ENCODE measurements around the gene SERPINB1. TPM values are rescaled to one million over a fixed set of nuclear protein-coding genes. Genes with fewer than 3 reads are reported as not detected.

SERPINB1 gene
- total and polyA plus RNA-seq, 10 of the 15 experiments (the other 5 are each of a cell fraction or from before 2014, with no cell fraction given): 0.45 to 2.4 (median 0.83) TPM

DNA sequence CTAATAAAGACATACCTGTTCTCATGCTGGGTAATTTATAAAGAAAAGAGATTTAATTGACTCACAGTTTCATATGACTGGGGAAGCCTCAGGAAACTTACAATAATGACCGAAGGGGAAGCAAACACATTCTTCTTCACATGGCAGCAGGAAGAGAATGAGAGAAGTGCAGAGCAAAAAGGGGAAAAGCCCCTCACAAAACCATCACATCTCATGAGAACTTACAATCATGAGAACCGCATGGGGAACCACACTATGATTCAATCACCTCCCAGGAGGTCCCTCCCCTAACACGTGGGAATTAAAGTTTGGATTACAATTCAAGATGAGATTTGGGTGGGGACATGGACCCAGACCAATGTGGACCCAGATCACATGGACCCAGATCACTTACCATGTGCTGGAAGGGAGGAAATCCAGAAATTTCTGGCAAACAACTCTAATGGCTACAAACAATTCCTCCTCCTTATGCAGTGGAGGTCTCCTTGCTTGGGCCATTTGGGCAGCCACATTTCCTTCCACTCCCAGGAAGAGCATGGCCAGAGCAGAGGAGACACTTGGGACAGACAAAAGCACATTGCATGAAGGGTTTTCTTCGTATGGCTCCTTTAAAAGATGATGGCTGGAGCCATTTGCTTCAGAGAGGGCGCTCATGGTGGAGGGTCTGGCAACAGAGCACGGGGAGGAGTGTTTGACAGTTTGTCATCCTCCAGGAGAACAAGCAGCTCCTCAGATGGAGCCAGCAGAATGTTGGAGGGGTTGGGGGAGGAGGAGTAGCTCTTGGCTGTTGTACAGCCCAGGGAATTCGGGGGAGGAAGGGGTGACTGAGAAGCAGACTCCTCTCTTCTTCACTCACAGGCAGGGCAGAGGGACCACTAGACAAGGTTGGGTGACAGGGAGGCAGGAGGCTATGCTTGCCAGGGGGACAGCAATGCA, 31.0 kb upstream of the SERPINB1 start (continued):
- TF ChIP-seq, protein P1, sequence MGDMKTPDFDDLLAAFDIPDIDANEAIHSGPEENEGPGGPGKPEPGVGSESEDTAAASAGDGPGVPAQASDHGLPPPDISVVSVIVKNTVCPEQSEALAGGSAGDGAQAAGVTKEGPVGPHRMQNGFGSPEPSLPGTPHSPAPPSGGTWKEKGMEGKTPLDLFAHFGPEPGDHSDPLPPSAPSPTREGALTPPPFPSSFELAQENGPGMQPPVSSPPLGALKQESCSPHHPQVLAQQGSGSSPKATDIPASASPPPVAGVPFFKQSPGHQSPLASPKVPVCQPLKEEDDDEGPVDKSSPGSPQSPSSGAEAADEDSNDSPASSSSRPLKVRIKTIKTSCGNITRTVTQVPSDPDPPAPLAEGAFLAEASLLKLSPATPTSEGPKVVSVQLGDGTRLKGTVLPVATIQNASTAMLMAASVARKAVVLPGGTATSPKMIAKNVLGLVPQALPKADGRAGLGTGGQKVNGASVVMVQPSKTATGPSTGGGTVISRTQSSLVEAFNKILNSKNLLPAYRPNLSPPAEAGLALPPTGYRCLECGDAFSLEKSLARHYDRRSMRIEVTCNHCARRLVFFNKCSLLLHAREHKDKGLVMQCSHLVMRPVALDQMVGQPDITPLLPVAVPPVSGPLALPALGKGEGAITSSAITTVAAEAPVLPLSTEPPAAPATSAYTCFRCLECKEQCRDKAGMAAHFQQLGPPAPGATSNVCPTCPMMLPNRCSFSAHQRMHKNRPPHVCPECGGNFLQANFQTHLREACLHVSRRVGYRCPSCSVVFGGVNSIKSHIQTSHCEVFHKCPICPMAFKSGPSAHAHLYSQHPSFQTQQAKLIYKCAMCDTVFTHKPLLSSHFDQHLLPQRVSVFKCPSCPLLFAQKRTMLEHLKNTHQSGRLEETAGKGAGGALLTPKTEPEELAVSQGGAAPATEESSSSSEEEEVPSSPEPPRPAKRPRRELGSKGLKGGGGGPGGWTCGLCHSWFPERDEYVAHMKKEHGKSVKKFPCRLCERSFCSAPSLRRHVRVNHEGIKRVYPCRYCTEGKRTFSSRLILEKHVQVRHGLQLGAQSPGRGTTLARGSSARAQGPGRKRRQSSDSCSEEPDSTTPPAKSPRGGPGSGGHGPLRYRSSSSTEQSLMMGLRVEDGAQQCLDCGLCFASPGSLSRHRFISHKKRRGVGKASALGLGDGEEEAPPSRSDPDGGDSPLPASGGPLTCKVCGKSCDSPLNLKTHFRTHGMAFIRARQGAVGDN (IDR thresholded peaks at IDR 0.05): peak; percentile 28; the same call in 1 of the 2 replicates
- TF ChIP-seq MTA2 (IDR thresholded peaks at IDR 0.05; ENCODE audit: low read depth) (peak; percentile 26; the same call in 1 of the 2 replicates), TARDBP (IDR thresholded peaks at IDR 0.05; ENCODE audit: borderline replicate concordance) (no peak), EZH2 (IDR thresholded peaks at IDR 0.05; ENCODE audit: borderline replicate concordance, control insufficient read depth, low read depth, low read length) (no peak), PAX8 (IDR thresholded peaks at IDR 0.05) (no peak), ZNF622 (IDR thresholded peaks at IDR 0.05) (no peak), SMARCA5 (IDR thresholded peaks at IDR 0.05) (no peak), IKZF2 (IDR thresholded peaks at IDR 0.05) (peak; percentile 15 to 54; a peak in 2 of 4 replicates), SRF (IDR thresholded peaks at IDR 0.05; ENCODE audit: low read depth in 2 of 2, low read length in 2 of 2) (no peak)
- TF ChIP-seq, protein P2, sequence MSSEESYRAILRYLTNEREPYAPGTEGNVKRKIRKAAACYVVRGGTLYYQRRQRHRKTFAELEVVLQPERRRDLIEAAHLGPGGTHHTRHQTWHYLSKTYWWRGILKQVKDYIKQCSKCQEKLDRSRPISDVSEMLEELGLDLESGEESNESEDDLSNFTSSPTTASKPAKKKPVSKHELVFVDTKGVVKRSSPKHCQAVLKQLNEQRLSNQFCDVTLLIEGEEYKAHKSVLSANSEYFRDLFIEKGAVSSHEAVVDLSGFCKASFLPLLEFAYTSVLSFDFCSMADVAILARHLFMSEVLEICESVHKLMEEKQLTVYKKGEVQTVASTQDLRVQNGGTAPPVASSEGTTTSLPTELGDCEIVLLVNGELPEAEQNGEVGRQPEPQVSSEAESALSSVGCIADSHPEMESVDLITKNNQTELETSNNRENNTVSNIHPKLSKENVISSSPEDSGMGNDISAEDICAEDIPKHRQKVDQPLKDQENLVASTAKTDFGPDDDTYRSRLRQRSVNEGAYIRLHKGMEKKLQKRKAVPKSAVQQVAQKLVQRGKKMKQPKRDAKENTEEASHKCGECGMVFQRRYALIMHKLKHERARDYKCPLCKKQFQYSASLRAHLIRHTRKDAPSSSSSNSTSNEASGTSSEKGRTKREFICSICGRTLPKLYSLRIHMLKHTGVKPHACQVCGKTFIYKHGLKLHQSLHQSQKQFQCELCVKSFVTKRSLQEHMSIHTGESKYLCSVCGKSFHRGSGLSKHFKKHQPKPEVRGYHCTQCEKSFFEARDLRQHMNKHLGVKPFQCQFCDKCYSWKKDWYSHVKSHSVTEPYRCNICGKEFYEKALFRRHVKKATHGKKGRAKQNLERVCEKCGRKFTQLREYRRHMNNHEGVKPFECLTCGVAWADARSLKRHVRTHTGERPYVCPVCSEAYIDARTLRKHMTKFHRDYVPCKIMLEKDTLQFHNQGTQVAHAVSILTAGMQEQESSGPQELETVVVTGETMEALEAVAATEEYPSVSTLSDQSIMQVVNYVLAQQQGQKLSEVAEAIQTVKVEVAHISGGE (CRISPR knock-in tag; IDR thresholded peaks at IDR 0.05): no peak
- TF ChIP-seq, protein P3, sequence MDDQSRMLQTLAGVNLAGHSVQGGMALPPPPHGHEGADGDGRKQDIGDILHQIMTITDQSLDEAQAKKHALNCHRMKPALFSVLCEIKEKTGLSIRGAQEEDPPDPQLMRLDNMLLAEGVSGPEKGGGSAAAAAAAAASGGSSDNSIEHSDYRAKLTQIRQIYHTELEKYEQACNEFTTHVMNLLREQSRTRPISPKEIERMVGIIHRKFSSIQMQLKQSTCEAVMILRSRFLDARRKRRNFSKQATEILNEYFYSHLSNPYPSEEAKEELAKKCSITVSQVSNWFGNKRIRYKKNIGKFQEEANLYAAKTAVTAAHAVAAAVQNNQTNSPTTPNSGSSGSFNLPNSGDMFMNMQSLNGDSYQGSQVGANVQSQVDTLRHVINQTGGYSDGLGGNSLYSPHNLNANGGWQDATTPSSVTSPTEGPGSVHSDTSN (IDR thresholded peaks at IDR 0.05; ENCODE audit: insufficient replicate concordance, low read depth, low read length): no peak
- TF ChIP-seq, protein P4, sequence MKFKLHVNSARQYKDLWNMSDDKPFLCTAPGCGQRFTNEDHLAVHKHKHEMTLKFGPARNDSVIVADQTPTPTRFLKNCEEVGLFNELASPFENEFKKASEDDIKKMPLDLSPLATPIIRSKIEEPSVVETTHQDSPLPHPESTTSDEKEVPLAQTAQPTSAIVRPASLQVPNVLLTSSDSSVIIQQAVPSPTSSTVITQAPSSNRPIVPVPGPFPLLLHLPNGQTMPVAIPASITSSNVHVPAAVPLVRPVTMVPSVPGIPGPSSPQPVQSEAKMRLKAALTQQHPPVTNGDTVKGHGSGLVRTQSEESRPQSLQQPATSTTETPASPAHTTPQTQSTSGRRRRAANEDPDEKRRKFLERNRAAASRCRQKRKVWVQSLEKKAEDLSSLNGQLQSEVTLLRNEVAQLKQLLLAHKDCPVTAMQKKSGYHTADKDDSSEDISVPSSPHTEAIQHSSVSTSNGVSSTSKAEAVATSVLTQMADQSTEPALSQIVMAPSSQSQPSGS (IDR thresholded peaks at IDR 0.05; ENCODE audit: low read length): peak; percentile 64; the same call in 1 of the 2 replicates
- TF ChIP-seq, protein P5, sequence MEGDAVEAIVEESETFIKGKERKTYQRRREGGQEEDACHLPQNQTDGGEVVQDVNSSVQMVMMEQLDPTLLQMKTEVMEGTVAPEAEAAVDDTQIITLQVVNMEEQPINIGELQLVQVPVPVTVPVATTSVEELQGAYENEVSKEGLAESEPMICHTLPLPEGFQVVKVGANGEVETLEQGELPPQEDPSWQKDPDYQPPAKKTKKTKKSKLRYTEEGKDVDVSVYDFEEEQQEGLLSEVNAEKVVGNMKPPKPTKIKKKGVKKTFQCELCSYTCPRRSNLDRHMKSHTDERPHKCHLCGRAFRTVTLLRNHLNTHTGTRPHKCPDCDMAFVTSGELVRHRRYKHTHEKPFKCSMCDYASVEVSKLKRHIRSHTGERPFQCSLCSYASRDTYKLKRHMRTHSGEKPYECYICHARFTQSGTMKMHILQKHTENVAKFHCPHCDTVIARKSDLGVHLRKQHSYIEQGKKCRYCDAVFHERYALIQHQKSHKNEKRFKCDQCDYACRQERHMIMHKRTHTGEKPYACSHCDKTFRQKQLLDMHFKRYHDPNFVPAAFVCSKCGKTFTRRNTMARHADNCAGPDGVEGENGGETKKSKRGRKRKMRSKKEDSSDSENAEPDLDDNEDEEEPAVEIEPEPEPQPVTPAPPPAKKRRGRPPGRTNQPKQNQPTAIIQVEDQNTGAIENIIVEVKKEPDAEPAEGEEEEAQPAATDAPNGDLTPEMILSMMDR (IDR thresholded peaks at IDR 0.05 in 2 of 3, conservative IDR thresholded peaks at IDR 0.05 in 1 of 3; ENCODE audit: control insufficient read depth in 2 of 3, extremely low read depth in 1 of 3, insufficient read depth in 1 of 3, low read depth in 3 of 3, low read length in 3 of 3): no peak
- TF ChIP-seq, protein P6, sequence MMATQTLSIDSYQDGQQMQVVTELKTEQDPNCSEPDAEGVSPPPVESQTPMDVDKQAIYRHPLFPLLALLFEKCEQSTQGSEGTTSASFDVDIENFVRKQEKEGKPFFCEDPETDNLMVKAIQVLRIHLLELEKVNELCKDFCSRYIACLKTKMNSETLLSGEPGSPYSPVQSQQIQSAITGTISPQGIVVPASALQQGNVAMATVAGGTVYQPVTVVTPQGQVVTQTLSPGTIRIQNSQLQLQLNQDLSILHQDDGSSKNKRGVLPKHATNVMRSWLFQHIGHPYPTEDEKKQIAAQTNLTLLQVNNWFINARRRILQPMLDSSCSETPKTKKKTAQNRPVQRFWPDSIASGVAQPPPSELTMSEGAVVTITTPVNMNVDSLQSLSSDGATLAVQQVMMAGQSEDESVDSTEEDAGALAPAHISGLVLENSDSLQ (IDR thresholded peaks at IDR 0.05): no peak
